GM19238 (cell line): Measurements from ENCODE around the gene EFHC1.

Experiments
- DNase-seq: peaks from one replicate; pipeline ENCODE4 v3.0.0; 2011; ENCODE audit warnings: low spot score; ENCODE audit not compliant: insufficient read length

The EFHC1 gene

DNA sequence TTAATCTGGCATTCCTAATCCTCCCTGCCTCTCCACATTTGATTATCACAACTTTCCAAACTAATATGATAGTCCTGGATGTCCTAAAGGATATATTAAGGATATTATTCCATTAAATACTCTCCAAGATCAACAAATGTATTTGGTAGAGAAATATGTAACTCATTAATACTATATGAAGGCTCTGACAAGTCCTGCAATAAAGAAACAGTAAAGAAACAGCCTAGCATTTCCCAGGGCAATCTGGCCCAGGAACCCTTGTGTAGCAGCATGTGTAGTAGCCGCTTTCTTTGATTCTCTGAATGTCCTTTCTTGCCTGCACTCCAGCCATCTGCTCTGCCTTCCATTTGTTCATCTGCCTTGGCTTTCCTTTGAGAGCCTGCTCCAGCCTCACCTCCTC, 133.0 kb downstream of the EFHC1 start:
- DNase-seq = no peak

GRCh38 chr6:52553719-52554118, 133.6 kb downstream of the EFHC1 start:
- DNase-seq = no peak

DNA sequence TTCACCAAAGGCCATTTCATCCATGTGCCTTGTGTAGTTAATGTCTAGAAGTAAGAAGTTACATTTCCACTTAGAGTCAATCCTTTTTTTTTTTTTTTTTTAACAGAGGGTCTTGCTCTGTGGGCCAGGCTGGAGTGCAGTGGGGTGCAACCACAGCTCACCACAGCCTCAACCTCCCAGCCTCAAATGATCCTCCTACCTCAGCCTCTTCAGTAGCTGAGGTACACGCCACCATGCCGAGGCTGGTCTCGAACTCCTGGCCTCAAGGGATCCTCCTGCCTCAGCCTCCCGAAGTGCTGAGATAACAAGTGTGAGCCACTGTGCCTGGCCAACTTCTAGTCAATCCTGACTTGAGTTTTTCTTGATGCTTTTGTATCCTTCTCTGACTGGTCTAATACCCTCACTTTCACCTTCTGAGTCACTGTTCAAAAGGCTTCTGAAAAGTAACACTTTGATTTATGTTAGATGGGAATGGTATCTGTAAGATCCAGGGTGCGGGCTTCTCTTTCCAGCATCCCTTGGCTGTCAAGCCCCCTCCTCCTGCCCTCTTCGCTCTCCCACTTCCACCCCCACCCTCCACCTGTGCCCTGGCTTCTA, 134.6 kb downstream of the EFHC1 start:
- DNase-seq = no peak

DNA sequence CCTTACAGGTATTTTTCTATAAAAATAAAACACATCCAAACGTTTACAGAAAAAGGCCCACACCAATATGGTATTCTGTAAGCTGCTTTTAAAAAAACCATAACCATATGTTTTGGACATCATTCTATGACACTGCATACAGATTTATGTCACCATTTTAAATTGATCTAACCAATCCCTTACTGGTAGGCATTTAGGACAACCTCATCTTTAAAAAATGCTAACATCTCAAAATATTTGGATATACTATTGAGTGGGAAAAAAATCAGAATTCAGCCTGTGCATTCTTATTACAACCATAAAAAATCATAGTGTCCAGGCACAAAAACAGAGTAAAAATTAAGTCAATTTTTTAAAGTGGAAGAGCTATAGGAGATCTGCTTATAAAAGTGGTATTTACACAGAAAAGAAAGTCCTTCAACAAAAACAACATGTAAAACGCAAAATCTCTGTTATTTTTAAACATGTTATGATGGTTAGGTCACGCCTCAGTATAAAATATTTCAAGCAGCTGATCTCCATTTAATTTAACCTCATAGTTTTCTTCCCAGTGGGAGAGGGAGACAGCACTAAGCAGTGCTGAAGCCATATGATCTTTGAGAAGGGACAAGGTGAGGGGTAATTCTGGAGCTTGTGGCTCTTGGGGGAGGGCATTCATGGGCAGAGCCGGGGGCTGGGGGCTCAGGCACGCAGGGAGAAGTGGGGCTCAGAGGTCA, 135.5 kb downstream of the EFHC1 start:
- no peak for DNase-seq

- no peak for DNase-seq
These were observed 137.5 kb downstream of the EFHC1 start for GRCh38 chr6:52557389-52558265.

GRCh38 chr6:52558266-52559000, 138.3 kb downstream of the EFHC1 start:
- DNase-seq = no peak

DNA sequence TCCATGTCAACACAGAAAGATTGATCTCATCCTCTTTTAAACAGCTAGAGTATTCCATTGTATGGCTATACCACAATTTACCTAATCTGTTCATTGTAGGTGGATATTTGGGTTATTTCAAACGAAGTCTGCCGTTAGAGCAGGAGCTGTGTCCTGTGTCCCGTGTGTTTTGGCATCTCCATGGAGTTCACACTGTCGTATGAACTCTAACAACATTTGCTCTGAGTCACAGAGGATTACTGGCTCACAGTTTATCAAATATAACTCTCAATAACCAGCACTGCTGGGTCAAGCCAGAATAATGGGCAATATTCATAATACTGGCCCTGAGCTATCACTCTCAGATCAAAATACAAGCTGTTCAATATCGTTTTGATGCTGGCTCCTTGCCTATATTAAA, 140.3 kb downstream of the EFHC1 start:
- DNase-seq = no peak

- no peak for DNase-seq
These were observed 142.8 kb downstream of the EFHC1 start for GRCh38 chr6:52562911-52563310.

- no peak for DNase-seq
These were observed 144.7 kb downstream of the EFHC1 start for GRCh38 chr6:52564856-52565255.

DNA sequence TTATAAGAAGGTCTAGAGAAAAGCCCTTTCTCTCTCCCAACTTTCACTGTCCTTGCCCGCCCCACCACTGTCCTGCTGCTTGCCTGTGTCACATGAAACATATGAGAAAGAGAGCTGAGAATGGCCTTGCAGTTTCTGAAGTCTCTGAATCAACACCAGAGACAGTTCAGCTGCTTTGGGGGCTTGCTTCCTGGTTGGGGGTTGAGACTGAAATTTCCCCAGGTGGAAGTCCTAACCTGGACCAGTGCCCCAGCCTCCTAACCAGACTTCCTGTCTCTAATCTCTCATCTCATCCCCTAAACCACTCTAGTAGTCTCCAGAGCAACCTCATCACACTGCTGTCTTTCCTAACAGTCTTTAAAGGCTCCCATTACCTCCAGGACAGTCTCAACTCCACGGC, 146.1 kb downstream of the EFHC1 start:
- DNase-seq = no peak

DNA sequence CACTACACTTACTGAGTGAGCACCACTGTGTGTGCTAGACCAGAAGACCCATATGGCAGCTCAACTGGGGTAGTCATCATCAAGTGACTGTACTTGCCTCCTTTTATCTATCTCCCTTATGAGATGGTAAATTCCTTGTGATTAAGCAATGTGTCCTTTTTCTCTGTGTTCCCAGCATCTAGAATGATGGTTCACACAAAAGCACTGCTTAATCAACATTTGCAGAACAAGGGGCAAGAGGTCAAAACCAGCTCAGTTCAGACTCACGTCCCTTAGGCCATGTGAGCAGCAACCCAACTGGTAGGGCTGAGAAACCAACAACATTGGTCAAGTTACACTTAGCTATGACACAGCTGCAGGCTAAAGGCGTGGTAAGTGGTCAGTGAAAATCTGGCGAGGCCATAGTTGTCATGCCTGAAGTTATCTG, 146.7 kb downstream of the EFHC1 start:
- DNase-seq = no peak

GRCh38 chr6:52568320-52568719, 148.2 kb downstream of the EFHC1 start:
- no peak for DNase-seq

GRCh38 chr6:52570291-52570700, 150.2 kb downstream of the EFHC1 start:
- DNase-seq = no peak

GRCh38 chr6:52571099-52571755, 151.1 kb downstream of the EFHC1 start:
- DNase-seq = no peak

DNA sequence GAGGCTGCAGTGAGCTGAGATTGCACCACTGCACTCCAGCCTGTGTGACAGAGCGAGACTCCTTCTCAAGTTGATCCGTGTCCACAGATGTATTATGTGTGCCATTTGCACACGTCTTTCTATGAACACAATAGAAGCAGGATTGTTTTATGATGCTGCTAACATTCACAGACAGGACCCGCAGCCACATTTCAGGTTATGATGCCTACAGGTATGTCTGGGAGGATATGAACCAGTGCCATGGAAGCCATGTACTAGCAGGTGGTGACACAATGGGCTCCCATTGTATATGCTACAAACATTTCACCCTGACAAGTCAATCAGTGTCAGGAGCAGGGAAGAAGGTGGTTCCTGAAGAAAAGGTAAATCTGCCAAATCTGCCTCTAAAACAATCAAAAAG, 152.4 kb downstream of the EFHC1 start:
- no peak for DNase-seq

DNA sequence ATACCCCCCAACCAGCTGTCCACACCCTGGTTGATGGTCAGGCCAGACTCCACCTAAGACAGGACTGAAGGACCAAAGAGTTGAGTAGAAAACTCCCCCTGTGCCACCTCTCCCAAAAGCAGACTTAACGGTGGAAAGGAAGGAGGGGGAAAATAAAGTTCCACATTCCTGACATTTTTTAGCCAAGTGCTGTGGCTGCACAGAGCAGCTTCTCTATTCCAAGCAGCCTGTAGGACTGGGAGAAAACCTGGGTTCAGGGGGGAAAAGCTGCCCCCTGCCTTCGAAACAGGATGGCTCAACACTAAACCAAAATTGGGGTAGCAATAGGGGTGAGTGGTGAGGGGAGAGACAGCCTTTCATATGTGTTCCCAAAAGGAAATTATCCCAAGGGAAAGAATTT, 153.2 kb downstream of the EFHC1 start:
- DNase-seq = no peak
